IPS-15b (cell line): ENCODE results near the gene CCDC192.

Source experiments
- H3K27me3 ChIP-seq: one replicate; pipeline ENCODE4 v1.6.1; 2013; ENCODE audit warnings: low read length; ENCODE audit not compliant: control insufficient read depth, insufficient read depth
- H3K36me3 ChIP-seq: one replicate; pipeline ENCODE4 v1.6.1; 2013; ENCODE audit warnings: low read length; ENCODE audit not compliant: control insufficient read depth, insufficient read depth
- H3K4me1 ChIP-seq: one replicate; pipeline ENCODE4 v1.6.1; 2013; ENCODE audit warnings: mild to moderate bottlenecking, low read length; ENCODE audit not compliant: control insufficient read depth, insufficient read depth
- H3K4me3 ChIP-seq: one replicate; pipeline ENCODE4 v1.5.1; 2013; ENCODE audit warnings: low read depth, low read length
- H3K9ac ChIP-seq: one replicate; pipeline ENCODE4 v1.6.1; 2013; ENCODE audit warnings: low read depth, mild to moderate bottlenecking, low read length
- H3K9me3 ChIP-seq: one replicate; pipeline ENCODE4 v1.6.1; 2013; ENCODE audit warnings: mild to moderate bottlenecking, low read length; ENCODE audit not compliant: control insufficient read depth, insufficient read depth

Gene CCDC192

GRCh38 chr5:127969651-127970050, 266.5 kb downstream of the CCDC192 start:
- Histone ChIP-seq H3K36me3 (no peaks in the 10 kb centered on the region), H3K9ac (no peak overlapping the region), H3K27me3 (no peaks in the 10 kb centered on the region), H3K4me3 (no peak overlapping the region), H3K9me3 (no peaks in the 10 kb centered on the region), H3K4me1 (no peaks in the 10 kb centered on the region)

- Histone ChIP-seq H3K4me3 (no peak overlapping the region), H3K9me3 (no peaks in the 10 kb centered on the region), H3K9ac (no peak overlapping the region), H3K36me3 (no peaks in the 10 kb centered on the region), H3K27me3 (no peaks in the 10 kb centered on the region), H3K4me1 (no peaks in the 10 kb centered on the region)
Measured at GRCh38 chr5:127970081-127970480, 266.9 kb downstream of the CCDC192 start.

DNA sequence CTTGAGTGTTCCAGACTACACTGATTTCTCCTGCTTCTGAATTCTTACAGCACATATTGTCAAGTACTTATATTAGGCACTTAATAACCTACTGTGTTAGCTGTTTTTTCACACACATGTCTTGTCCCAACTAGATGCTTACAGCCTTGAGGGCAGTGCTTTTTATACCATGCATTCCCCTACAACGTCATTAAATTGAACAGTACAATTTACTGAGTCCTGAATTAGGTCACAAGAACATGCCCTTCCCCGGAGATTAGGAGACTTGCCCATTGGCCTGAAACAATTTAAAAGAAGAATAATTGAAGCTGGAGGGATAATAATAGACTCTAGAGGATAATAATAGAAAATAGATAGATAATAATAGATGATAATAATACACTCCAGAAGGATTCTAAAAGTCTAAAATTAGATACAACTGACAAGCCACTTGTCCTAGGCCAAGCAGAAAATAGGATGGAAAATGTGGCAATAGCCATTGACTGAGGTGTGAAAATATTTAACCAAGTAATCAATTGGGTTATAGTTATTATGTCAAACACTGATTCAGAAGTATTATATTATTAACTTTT, 267.7 kb downstream of the CCDC192 start:
- Histone ChIP-seq H3K36me3 (no peaks in the 10 kb centered on the region), H3K9me3 (no peaks in the 10 kb centered on the region), H3K4me3 (no peak overlapping the region), H3K27me3 (no peaks in the 10 kb centered on the region), H3K4me1 (no peaks in the 10 kb centered on the region), H3K9ac (no peak overlapping the region)

- Histone ChIP-seq H3K9me3 (no peaks in the 10 kb centered on the region), H3K4me3 (no peak overlapping the region), H3K36me3 (no peaks in the 10 kb centered on the region), H3K9ac (no peak overlapping the region), H3K27me3 (no peaks in the 10 kb centered on the region), H3K4me1 (no peaks in the 10 kb centered on the region)
Measured at GRCh38 chr5:127975961-127976360, 272.8 kb downstream of the CCDC192 start.

DNA sequence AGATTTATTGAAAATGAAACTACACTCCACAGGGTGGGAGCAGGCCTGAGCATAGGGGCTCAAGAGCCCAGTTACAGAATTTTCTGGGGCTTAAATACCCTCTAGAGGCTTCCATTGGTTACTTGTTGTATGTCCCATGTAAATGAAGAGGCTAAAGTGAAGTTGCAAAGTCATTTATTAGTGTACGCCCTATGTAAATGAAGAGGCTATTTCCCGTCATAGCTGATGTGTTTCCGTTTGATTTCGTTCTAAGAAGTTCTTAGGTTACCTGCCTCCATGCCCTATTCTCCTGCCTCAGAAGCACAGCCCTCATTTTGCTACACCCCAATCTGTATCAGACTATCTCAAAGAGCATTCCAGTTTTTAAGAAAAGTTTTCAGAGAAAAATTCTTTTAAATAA, 273.3 kb downstream of the CCDC192 start:
- no peak overlapping the region for H3K4me3 ChIP-seq
- H3K36me3 ChIP-seq: no peaks in the 10 kb centered on the region
- no peaks in the 10 kb centered on the region for H3K9me3 ChIP-seq
- H3K9ac ChIP-seq: no peak overlapping the region
- no peaks in the 10 kb centered on the region for H3K4me1 ChIP-seq
- H3K27me3 ChIP-seq: no peaks in the 10 kb centered on the region

GRCh38 chr5:127976991-127977717, 274.0 kb downstream of the CCDC192 start:
- Histone ChIP-seq H3K9ac (no peak overlapping the region), H3K4me3 (no peak overlapping the region), H3K36me3 (no peaks in the 10 kb centered on the region), H3K27me3 (no peaks in the 10 kb centered on the region), H3K9me3 (no peaks in the 10 kb centered on the region), H3K4me1 (no peaks in the 10 kb centered on the region)

GRCh38 chr5:127978738-127979300, 275.6 kb downstream of the CCDC192 start:
- Histone ChIP-seq H3K9me3 (no peaks in the 10 kb centered on the region), H3K4me1 (no peaks in the 10 kb centered on the region), H3K36me3 (no peaks in the 10 kb centered on the region), H3K9ac (no peak overlapping the region), H3K27me3 (no peaks in the 10 kb centered on the region), H3K4me3 (no peak overlapping the region)

GRCh38 chr5:127979475-127979874, 276.3 kb downstream of the CCDC192 start:
- no peak overlapping the region for H3K4me3 ChIP-seq
- H3K36me3 ChIP-seq: no peaks in the 10 kb centered on the region
- no peak overlapping the region for H3K9ac ChIP-seq
- H3K9me3 ChIP-seq: no peaks in the 10 kb centered on the region
- H3K27me3 ChIP-seq: no peaks in the 10 kb centered on the region
- H3K4me1 ChIP-seq: no peaks in the 10 kb centered on the region

GRCh38 chr5:127980843-127981242, 277.7 kb downstream of the CCDC192 start:
- H3K4me1 ChIP-seq: no peaks in the 10 kb centered on the region
- H3K36me3 ChIP-seq: no peaks in the 10 kb centered on the region
- H3K27me3 ChIP-seq: no peaks in the 10 kb centered on the region
- no peak overlapping the region for H3K9ac ChIP-seq
- H3K9me3 ChIP-seq: no peaks in the 10 kb centered on the region
- H3K4me3 ChIP-seq: no peak overlapping the region

- Histone ChIP-seq H3K4me1 (no peaks in the 10 kb centered on the region), H3K9ac (no peak overlapping the region), H3K27me3 (no peaks in the 10 kb centered on the region), H3K36me3 (no peaks in the 10 kb centered on the region), H3K9me3 (no peaks in the 10 kb centered on the region), H3K4me3 (no peak overlapping the region)
Measured at GRCh38 chr5:127981498-127981897, 278.3 kb downstream of the CCDC192 start.

- H3K9me3 ChIP-seq: no peaks in the 10 kb centered on the region
- no peaks in the 10 kb centered on the region for H3K36me3 ChIP-seq
- H3K9ac ChIP-seq: no peak overlapping the region
- no peaks in the 10 kb centered on the region for H3K27me3 ChIP-seq
- no peaks in the 10 kb centered on the region for H3K4me1 ChIP-seq
- H3K4me3 ChIP-seq: no peak overlapping the region
Measured at GRCh38 chr5:127985811-127986325, 282.7 kb downstream of the CCDC192 start.
